ENCODE results near the gene KCND3.

DNA sequence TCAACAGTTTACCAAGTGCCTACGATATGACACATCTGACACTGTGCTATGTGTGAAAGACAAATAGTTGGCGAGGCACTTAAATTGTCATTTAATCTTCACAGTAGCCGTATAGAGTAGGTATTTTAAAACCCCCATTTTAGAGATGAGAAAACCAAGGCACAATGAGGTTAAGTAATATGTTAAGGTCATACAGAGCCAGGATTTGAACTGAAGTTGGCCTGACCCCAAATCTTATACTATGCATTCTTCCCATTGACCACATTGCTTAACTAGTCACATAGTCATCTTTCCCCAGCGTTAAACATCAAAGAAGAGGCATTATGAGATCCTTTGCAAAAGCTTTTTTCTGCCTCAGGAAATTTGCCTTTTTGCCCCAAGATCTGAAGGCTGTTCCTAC is 254.1 kb downstream of the KCND3 start:
- TF ChIP-seq, protein P1, sequence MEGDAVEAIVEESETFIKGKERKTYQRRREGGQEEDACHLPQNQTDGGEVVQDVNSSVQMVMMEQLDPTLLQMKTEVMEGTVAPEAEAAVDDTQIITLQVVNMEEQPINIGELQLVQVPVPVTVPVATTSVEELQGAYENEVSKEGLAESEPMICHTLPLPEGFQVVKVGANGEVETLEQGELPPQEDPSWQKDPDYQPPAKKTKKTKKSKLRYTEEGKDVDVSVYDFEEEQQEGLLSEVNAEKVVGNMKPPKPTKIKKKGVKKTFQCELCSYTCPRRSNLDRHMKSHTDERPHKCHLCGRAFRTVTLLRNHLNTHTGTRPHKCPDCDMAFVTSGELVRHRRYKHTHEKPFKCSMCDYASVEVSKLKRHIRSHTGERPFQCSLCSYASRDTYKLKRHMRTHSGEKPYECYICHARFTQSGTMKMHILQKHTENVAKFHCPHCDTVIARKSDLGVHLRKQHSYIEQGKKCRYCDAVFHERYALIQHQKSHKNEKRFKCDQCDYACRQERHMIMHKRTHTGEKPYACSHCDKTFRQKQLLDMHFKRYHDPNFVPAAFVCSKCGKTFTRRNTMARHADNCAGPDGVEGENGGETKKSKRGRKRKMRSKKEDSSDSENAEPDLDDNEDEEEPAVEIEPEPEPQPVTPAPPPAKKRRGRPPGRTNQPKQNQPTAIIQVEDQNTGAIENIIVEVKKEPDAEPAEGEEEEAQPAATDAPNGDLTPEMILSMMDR (IDR thresholded peaks at IDR 0.05), result no peak
- TF ChIP-seq POLR2A (IDR thresholded peaks at IDR 0.05), result no peak

All from thyroid gland (tissue), 4 donors.